ENCODE measurements around the gene NID2. TPM values are rescaled to one million over a fixed set of nuclear protein-coding genes. Genes with fewer than 3 reads are reported as not detected.

The NID2 gene, protein sequence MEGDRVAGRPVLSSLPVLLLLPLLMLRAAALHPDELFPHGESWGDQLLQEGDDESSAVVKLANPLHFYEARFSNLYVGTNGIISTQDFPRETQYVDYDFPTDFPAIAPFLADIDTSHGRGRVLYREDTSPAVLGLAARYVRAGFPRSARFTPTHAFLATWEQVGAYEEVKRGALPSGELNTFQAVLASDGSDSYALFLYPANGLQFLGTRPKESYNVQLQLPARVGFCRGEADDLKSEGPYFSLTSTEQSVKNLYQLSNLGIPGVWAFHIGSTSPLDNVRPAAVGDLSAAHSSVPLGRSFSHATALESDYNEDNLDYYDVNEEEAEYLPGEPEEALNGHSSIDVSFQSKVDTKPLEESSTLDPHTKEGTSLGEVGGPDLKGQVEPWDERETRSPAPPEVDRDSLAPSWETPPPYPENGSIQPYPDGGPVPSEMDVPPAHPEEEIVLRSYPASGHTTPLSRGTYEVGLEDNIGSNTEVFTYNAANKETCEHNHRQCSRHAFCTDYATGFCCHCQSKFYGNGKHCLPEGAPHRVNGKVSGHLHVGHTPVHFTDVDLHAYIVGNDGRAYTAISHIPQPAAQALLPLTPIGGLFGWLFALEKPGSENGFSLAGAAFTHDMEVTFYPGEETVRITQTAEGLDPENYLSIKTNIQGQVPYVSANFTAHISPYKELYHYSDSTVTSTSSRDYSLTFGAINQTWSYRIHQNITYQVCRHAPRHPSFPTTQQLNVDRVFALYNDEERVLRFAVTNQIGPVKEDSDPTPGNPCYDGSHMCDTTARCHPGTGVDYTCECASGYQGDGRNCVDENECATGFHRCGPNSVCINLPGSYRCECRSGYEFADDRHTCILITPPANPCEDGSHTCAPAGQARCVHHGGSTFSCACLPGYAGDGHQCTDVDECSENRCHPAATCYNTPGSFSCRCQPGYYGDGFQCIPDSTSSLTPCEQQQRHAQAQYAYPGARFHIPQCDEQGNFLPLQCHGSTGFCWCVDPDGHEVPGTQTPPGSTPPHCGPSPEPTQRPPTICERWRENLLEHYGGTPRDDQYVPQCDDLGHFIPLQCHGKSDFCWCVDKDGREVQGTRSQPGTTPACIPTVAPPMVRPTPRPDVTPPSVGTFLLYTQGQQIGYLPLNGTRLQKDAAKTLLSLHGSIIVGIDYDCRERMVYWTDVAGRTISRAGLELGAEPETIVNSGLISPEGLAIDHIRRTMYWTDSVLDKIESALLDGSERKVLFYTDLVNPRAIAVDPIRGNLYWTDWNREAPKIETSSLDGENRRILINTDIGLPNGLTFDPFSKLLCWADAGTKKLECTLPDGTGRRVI (N-terminal part only)
- total RNA-seq (2022; extraction: Qiagen RNA extraction): 16.1 to 30.0 TPM (median 20.1 TPM) in 5 replicates

DNA sequence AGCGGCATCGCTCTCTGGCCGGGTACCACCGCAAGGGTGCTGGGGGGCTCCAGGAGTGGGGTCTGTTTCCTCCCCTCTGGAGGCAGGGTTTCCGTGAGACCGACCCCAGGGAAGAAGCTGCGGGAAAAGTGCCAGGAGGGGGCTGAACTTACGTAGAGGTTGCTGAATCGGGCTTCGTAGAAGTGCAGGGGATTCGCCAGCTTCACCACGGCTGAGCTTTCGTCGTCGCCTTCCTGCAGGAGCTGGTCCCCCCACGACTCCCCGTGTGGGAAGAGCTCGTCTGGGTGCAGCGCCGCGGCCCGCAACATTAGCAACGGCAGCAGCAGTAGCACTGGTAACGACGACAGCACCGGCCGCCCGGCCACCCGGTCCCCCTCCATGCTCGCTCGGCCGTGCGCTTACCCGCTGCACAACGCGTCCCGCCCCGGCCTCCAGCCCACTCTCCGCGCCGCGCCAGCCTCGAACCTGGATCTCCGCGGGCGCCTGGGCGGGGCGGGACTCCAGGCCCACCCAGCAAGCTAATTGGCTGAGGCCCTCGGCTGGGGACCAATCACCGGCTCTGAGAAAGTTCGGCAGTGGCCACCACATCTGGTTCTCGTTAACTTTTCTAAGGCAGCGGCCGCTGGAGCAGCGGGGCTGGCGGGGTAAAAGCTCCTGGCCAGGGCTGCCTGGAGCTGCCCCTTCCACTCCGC, at the start of gene NID2:
NID2 (minus strand) TSS at position 445 of the 692 bp plus-strand sequence; CDS start at position 380, 65 bp downstream.

DNA sequence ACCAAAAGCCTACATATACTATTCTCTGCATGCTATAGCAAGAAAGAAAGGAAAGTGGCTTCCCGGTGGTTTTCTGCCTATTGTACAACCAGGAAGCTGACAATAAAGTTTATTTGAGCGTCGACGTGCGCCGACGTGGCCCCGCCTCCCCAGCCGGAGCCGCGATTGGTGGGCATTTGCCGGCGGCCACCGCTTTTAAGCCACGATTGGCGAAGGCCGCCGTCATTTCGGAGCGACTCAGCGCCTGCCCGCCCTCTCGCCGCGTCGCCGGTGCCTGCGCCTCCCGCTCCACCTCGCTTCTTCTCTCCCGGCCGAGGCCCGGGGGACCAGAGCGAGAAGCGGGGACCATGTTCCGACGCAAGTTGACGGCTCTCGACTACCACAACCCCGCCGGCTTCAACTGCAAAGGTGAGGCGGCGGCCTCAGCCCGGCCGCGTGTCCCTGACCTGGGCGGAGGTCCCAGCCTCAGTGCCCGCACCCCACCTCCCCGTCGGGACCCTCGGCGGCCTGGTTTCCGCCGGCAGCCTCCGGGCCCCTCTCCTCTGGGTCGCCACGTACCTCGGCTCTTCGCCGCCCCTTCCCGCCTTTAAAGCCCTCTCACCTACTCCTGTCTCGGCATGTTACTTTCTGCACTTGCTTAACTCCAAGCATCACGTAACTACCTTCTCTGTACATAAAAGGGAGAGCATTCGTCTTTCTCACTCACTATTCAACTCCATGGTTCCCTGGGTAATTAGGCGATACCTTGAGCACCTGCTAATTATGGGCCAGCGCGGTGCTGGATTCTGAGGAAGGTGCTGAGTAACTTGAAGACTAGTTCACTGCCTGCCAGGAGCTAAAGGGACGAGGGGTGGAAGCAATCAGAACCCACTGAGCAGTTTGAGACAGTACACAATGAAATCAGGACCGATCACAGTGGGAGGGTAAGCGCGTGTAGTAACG, 79.3 kb downstream of the NID2 start, which contains the start of gene RTRAF:
RTRAF (plus strand) TSS at position 254 of the 942 bp plus-strand sequence; CDS start at position 348, 94 bp downstream.

Other genes starting within 250 kb of the NID2 start
- gene GNG2, start 208.4 kb downstream of the NID2 start, total RNA-seq (2022; extraction: Qiagen RNA extraction): 2.1 to 3.3 TPM (median 2.7 TPM) in 5 replicates
- 234 to 269 TPM (median 246 TPM) in 5 replicates for gene RTRAF, start 79.5 kb downstream of the NID2 start, total RNA-seq (2022; extraction: Qiagen RNA extraction)
- gene PTGDR, start 198.6 kb upstream of the NID2 start, total RNA-seq (2022; extraction: Qiagen RNA extraction): not detected in 5 replicates
- gene PTGER2, start 245.3 kb upstream of the NID2 start, total RNA-seq (2022; extraction: Qiagen RNA extraction): 1.6 to 2.5 TPM (median 1.8 TPM) in 5 replicates

Measured in A549 treated with CORT108297 at 1 μM for 4 hours (cell line).